Small intestine (tissue), 7 donors: ENCODE measurements around the gene BAIAP2L2. TPM values are rescaled to one million over a fixed set of nuclear protein-coding genes. Genes with fewer than 3 reads are reported as not detected.
A peak's percentile ranks its signal among the peaks of the same experiment; 100 is the strongest.

Source experiments
- DNase-seq, 2 donors: peaks; one replicate each; pipeline versions ENCODE4 v3.0.0 to v3.0.0-alpha.2; 2013
- FAIRE-seq: peaks from 2 replicates; lab custom pipeline; 2012; peaks lifted over from hg19 to GRCh38; lab: Jason Lieb, UNC
- H3K27ac ChIP-seq, 3 donors: one replicate each; pipeline ENCODE4 v1.5.1; 2013; ENCODE audit warnings: low read length in 2 of 3, mild to moderate bottlenecking in 2 of 3, control low read depth in 1 of 3, inconsistent platforms in 1 of 3, low read depth in 1 of 3, moderate library complexity in 1 of 3
- H3K27me3 ChIP-seq, 3 donors: one replicate each; pipeline ENCODE4 v1.6.1; 2013; ENCODE audit warnings: low read length in 3 of 3, inconsistent platforms in 1 of 3; ENCODE audit not compliant: control insufficient read depth in 3 of 3, insufficient read depth in 3 of 3
- H3K36me3 ChIP-seq, 3 donors: one replicate each; pipeline ENCODE4 v1.6.1; 2013; ENCODE audit warnings: low read length in 3 of 3, inconsistent platforms in 1 of 3, low read depth in 1 of 3, mild to moderate bottlenecking in 1 of 3, moderate library complexity in 1 of 3; ENCODE audit not compliant: control insufficient read depth in 3 of 3, insufficient read depth in 2 of 3
- H3K4me1 ChIP-seq, 3 donors: one replicate each; pipeline ENCODE4 v1.6.1; 2013; ENCODE audit warnings: low read length in 2 of 3, inconsistent platforms in 1 of 3, low read depth in 1 of 3, mild to moderate bottlenecking in 1 of 3, moderate library complexity in 1 of 3; ENCODE audit not compliant: control insufficient read depth in 3 of 3, insufficient read depth in 2 of 3
- H3K4me3 ChIP-seq, 3 donors: one replicate each; pipeline ENCODE4 v1.5.1; 2013; ENCODE audit warnings: low read length in 3 of 3, control low read depth in 1 of 3, inconsistent platforms in 1 of 3, low read depth in 1 of 3, mild to moderate bottlenecking in 1 of 3, moderate library complexity in 1 of 3
- H3K9me3 ChIP-seq, 2 donors: one replicate each; pipeline ENCODE4 v1.6.1; 2013; ENCODE audit warnings: low read depth in 1 of 2, low read length in 1 of 2; ENCODE audit not compliant: control insufficient read depth in 2 of 2, insufficient read depth in 1 of 2
- WGBS, 3 donors: extraction: QIAGEN DNeasy Blood & Tissue Kit; methylation state at CpG; one replicate each; pipeline ENCODE4 v1.1.7; 2013; 5-methylcytosine and 5-hydroxymethylcytosine counted together
- polyA plus RNA-seq, 4 donors: library from polyadenylated mRNA; stranded (reverse) in 3 of 4; unstranded in 1 of 4; fragments of 200-250 nt in 3 of 4; fragments of 120-200 nt in 1 of 4; gene quantifications; one replicate each; pipeline versions ENCODE4 v1.2.1 to v1.2.3, GENCODE V29; 2013
- donor health status: healthy with polysubstance abuse.
- donor health status: control.
- donor health status: control.
- donor health status: Bipolar disorder and iron deficiency.
- donor health status: healthy.

Gene BAIAP2L2
- polyA plus RNA-seq, 4 donors: 59.0 to 484 (median 251) TPM

DNA sequence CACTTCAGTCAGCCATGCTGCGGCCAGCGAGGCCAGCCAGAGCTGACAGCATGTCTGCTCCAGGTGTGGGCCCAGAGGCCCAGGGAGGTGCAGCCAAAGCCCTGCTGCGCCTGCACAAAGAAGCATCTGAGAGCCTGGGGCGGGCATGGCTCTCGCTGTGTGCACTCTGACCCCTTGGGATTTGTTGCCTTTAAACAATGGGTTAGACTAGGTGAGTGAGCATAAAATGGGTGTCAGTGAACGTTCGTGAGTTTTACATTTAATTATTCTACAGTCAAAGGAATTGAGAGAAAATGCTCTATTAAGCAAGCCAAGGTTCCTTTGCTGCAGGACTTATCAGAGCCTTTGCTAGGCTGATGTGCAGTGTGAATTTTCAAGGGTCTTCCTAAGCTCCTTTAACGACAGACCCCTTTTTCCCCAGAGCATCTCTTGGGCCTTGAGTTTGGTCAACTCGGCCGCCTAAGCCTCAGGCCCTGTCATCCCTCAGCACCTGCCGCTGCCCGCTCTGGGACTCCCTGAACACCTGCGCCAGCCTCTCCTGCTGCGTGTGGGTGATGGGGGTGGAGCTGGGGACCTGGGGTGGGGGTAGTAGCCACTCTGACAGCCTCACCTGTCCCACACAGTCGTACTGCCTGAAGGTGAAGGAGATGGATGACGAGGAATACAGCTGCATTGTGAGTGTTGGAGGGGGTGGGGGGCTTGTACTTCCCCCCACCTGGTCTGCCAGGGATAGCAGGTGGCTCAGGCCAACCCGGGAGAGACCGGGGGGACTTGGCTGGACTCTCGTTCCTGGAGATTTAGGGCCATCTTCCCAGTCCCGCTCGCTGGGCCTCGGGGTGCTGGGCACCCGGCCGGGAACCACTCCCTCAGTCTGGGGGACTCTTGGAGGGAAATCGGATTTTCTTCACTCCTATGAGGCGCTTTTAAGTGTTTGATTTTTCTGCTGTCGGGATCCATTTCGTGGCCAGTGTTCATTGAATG, 37.0 kb downstream of the BAIAP2L2 start:
- WGBS, 3 donors: 91 to 95% (median 93%) methylated on average over 28 of the region's 28 CpGs
- no peak for DNase-seq

DNA sequence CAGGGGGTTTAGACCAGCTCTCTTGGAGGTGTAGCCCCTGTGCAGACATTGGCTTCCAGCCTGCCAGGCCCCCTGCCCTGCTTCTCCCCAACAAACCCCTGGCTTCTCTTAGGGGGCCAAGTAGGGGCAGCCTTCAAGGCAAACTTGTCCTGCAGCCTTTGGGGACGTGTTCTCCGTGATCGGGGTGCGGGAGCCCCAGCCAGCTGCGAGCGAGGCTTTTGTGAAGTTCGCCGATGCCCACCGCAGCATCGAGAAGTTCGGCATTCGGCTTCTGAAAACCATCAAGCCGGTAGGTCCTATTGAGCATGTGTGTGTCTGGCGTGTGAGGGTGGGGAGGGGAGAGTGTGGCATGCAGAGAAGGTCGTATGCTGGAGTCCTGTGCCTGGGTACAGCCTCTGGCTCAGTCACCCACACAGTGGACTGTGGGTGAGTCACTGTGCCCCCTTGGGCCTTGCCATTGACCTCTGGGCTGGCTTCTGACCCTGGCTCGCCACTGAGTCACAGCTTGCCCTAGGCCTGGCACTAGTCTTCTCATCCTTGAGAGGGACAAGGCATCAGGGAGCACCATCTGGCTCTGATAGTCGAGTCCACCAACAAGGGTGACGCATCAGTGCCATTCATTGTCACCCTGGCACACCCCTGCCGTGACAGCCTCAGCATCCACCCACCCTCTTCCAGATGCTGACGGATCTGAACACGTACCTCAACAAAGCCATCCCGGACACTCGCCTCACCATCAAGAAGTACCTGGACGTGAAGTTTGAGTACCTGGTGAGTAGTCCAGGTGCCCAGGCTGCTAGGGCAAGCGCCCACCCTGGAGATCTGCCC, 37.9 kb downstream of the BAIAP2L2 start:
- H3K36me3 ChIP-seq: peaks cover 5 to 90% (median 6%) of the 10 kb centered on the region in 3 donors
- 94 to 95% (median 95%) methylated on average over 25 of the region's 25 CpGs for WGBS, 3 donors

More for the DNA sequence above, 37.0 kb downstream of the BAIAP2L2 start:
- peaks cover 0 to 8% (median 0%) of the 10 kb centered on the region in 3 donors for H3K4me1 ChIP-seq
- H3K4me3 ChIP-seq: no peak overlapping the region
- H3K27ac ChIP-seq: no peak overlapping the region
- no peaks in the 10 kb centered on the region for H3K9me3 ChIP-seq
- H3K36me3 ChIP-seq: peaks cover 5 to 88% (median 6%) of the 10 kb centered on the region in 3 donors
- no peak for FAIRE-seq
- no peaks in the 10 kb centered on the region for H3K27me3 ChIP-seq

DNA sequence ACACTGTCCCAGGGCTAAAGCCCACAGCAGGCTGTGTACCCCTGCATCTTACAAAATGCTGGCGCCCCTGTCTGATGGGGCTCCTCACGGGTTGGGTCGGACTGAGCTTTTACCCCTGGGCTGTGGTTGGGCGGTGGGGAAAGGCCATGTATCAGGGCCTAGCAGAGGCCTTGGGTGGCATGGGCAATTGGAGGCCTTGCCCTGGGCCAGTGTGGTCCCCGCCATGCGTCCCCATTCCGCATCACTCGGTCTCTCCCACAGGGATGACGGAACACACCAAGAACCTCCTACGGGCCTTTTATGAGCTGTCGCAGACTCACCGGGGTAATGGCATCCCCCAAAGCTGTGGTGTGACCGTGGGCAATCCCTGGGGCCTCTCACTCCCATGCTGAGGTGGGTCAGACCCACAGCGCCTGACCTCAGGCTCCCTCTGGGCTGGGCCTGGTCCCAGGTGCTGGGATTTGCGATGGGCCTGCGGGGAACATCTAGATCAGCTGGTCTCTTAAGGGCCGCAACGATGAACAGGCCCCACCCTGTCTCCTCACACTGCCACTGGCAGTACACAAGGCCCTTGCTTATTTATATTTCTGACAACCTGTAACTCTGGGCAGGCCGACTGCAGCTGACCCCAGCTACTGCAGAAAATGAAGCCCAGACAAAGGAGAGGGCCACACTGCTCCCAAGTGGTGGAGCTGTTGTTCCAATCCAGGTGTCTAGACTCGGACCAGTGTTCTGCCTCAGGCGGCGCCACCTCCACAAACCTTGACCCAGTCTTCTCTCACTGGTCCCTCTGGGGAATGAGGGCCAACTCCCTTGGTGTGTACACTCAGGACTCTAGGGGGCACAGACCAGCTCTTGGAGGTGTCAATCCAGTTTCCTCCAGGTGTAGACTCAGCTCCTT, 38.8 kb downstream of the BAIAP2L2 start:
- 89 to 93% (median 90%) methylated on average over 22 of the region's 22 CpGs for WGBS, 3 donors

More for the DNA sequence above, 37.9 kb downstream of the BAIAP2L2 start:
- no peaks in the 10 kb centered on the region for H3K27me3 ChIP-seq
- H3K9me3 ChIP-seq: no peaks in the 10 kb centered on the region
- no peak overlapping the region for H3K27ac ChIP-seq
- FAIRE-seq (no peak), DNase-seq (no peak)
- H3K4me1 ChIP-seq: peaks cover 0 to 17% (median 0%) of the 10 kb centered on the region in 3 donors
- H3K4me3 ChIP-seq: no peak overlapping the region

DNA sequence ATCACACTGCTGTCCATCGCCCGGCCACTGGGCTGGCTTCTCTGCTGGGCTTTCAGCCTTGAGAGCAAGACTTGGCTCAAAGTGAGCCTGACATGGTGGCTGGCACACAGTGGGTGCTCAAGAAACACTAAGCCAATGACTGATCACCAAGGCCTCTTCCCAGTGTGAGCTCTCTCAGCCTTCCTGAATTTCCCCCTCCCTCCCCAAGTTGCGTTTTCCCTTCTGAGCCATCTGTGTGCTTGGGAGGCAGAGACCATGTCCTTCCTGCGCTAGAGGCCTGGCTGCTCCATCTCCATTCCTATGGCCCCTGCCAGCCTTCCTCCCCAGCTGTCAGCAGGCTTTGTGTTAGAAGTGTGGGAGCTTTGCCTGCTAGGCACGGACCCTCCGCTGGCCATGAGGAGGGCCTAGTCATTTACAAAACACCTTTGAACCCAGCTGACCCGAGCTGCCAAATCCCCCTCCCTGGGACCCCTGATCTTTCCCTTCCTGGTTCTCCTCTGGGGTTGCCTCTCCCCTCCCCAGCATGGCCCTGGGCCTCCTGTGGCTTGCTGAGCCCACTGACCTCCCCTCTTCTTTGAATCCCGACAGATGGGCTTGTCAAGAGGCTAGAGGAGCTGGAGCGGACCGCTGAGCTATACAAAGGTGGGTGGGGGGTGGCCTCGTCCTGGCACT, 40.1 kb downstream of the BAIAP2L2 start:
- WGBS, 3 donors: 86 to 96% (median 95%) methylated on average over 11 of the region's 11 CpGs
- DNase-seq (no peak), FAIRE-seq (no peak)
- no peaks in the 10 kb centered on the region for H3K27me3 ChIP-seq
- H3K9me3 ChIP-seq: no peaks in the 10 kb centered on the region
- peak overlapping the region in 2 of 3 donors; percentile 33 to 46 for H3K27ac ChIP-seq
- peaks cover 10 to 96% (median 12%) of the 10 kb centered on the region in 3 donors for H3K36me3 ChIP-seq
- H3K4me1 ChIP-seq: peaks cover 0 to 23% (median 0%) of the 10 kb centered on the region in 3 donors
- H3K4me3 ChIP-seq: no peak overlapping the region

More for the DNA sequence above, 38.8 kb downstream of the BAIAP2L2 start:
- peaks cover 0 to 23% (median 0%) of the 10 kb centered on the region in 3 donors for H3K4me1 ChIP-seq
- FAIRE-seq (no peak), DNase-seq (no peak)
- no peak overlapping the region for H3K27ac ChIP-seq
- H3K4me3 ChIP-seq: no peak overlapping the region
- H3K36me3 ChIP-seq: peaks cover 5 to 93% (median 8%) of the 10 kb centered on the region in 3 donors
- H3K9me3 ChIP-seq: no peaks in the 10 kb centered on the region
- no peaks in the 10 kb centered on the region for H3K27me3 ChIP-seq

DNA sequence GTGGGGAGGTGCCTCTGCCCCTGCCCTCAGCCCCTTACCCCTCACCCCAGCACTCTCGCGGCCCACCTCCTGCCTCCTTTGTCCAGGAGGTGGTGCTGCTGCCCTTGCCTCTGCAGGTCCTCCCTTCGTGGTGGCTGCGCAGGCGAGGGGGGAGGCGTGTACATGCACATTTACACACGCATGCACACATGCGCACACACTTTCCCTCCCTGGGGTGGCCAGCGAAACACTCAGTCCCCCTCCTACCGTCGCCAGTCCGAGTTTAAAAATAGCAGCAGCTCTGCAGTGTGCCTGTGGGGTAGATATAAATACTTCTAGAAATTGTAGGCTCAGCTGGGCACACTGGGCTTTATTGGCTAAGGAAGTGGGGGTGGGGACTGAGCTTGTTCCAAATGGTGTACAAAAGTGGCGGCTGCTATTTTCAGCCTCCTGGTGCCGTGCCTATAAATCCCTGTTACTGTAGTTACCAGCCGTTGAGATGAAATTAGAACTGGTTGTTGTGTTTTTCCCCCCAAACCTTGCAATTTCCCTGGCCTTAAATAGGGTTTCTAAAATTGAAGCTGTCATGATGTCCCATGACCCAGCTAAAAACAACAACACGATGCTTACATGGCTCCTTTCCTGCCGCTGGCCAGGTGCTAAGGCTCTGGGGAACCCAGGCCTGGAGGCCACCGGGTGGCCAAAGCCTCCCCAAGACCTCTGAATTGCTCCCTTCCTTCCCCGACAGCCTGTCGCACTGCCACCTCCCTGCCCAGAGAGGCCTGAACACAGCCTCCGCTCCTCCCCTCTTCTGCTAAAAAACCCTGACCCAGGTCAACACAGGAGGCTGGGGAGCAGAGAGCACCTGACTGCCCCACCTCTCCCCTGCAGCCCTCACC, 40.9 kb downstream of the BAIAP2L2 start:
- FAIRE-seq: no peak
- H3K36me3 ChIP-seq: peaks cover 12 to 96% (median 15%) of the 10 kb centered on the region in 3 donors
- peak overlapping the region in 2 of 3 donors; percentile 33 to 46 for H3K27ac ChIP-seq

DNA sequence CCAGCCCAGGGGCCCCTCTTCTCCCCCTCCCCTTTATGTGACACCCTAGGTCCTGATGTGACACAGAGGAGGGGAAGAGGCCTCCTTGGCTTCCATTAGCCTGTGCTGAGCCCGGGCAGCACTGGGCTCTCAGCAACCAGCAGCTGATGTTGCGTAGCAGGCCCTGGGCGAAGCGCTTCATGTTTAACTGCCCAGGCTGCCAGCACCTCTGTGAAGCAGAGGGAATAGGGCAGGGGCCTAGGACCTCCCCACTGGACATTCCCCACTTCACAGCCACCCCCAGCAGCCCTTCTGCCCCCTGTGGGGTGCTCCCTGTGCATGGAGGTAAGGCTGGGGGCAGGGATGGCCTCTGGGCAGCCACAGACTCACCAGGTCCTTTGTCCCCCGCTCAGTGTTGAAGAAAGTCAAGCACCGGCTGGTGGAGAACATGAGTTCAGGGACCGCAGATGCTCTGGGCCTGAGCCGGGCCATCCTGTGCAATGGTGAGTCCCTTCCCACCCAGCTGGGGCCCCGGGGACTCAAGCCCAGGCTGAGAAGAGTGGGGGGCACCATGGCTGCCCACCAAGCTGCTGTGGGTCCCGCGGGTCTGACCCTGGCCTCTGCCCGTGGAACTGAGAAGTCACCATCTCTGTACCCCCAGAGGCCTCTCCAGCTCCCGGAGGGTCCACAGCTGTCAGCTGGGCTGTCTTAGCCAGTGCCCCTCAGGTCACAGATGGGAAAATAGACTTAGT, 41.7 kb downstream of the BAIAP2L2 start:
- Histone ChIP-seq H3K36me3 (peaks cover 15 to 95% (median 15%) of the 10 kb centered on the region in 3 donors), H3K4me1 (peaks cover 0 to 23% (median 0%) of the 10 kb centered on the region in 3 donors), H3K9me3 (no peaks in the 10 kb centered on the region), H3K27ac (peak overlapping the region in 1 of 3 donors; percentile 18), H3K27me3 (no peaks in the 10 kb centered on the region), H3K4me3 (no peak overlapping the region)
- 88 to 96% (median 95%) methylated on average over 12 to 13 of the region's 13 CpGs for WGBS, 3 donors
- FAIRE-seq: no peak
- DNase-seq: no peak

More for the DNA sequence above, 40.9 kb downstream of the BAIAP2L2 start:
- 77 to 92% (median 88%) methylated on average over 21 of the region's 21 CpGs for WGBS, 3 donors
- Histone ChIP-seq H3K4me3 (no peak overlapping the region), H3K9me3 (no peaks in the 10 kb centered on the region), H3K27me3 (no peaks in the 10 kb centered on the region), H3K4me1 (peaks cover 0 to 23% (median 0%) of the 10 kb centered on the region in 3 donors)
- DNase-seq: no peak
